OCI-LY1 (cell line): Measurements from ENCODE around the gene IGF2BP1.

Experiments used
- H2AFZ ChIP-seq: fragments of 200-600 bp; sonication (generic), shearing (Covaris generic); 2 replicates; pipeline ENCODE4 v1.6.0; 2014; ENCODE audit warnings: antibody characterized with exemption, mild to moderate bottlenecking, low read length
- H3F3A ChIP-seq: fragments of 200-600 bp; sonication (generic), shearing (Covaris generic); 2 replicates; pipeline ENCODE4 v1.6.0; 2014; ENCODE audit warnings: mild to moderate bottlenecking, antibody characterized with exemption, low read length, moderate library complexity; ENCODE audit not compliant: insufficient read depth
- H3K27ac ChIP-seq: fragments of 200-600 bp; sonication (generic); 2 replicates; pipeline ENCODE4 v1.5.1; 2014; ENCODE audit warnings: low read length, mixed run types, mild to moderate bottlenecking, low read depth; ENCODE audit not compliant: poor library complexity, severe bottlenecking
- H3K27me3 ChIP-seq: fragments of 200-600 bp; sonication (generic); 2 replicates; pipeline ENCODE4 v1.6.0; 2014; ENCODE audit warnings: antibody characterized with exemption, mild to moderate bottlenecking, low read length, moderate library complexity; ENCODE audit not compliant: insufficient read depth
- H3K36me3 ChIP-seq: fragments of 200-600 bp; sonication (generic); 2 replicates; pipeline ENCODE4 v1.6.1; 2014; ENCODE audit warnings: mild to moderate bottlenecking, antibody characterized with exemption, low read length, moderate library complexity, mixed read lengths; ENCODE audit not compliant: insufficient read depth
- H3K4me1 ChIP-seq: fragments of 200-600 bp; sonication (generic); 2 replicates; pipeline ENCODE4 v1.5.1; 2014; ENCODE audit warnings: mild to moderate bottlenecking, low read length, moderate library complexity; ENCODE audit not compliant: insufficient read depth, severe bottlenecking
- H3K4me2 ChIP-seq: fragments of 200-600 bp; sonication (generic), shearing (Covaris generic); 2 replicates; pipeline ENCODE4 v1.6.1; 2014; ENCODE audit warnings: low read length
- H3K4me3 ChIP-seq: fragments of 200-600 bp; sonication (generic); 2 replicates; pipeline ENCODE4 v1.5.1; 2014; ENCODE audit warnings: low read length, low read depth, mild to moderate bottlenecking, mixed read lengths; ENCODE audit not compliant: poor library complexity, severe bottlenecking
- H3K79me2 ChIP-seq: fragments of 200-600 bp; shearing (Covaris generic); 2 replicates; pipeline ENCODE4 v1.6.1; 2016; ENCODE audit warnings: mixed run types, low read length, mixed read lengths; ENCODE audit not compliant: insufficient read depth
- H3K9ac ChIP-seq: fragments of 200-600 bp; sonication (generic), shearing (Covaris generic); 2 replicates; pipeline ENCODE4 v1.6.1; 2014; ENCODE audit warnings: mild to moderate bottlenecking, low read length, mixed read lengths
- H3K9me2 ChIP-seq: fragments of 200-600 bp; sonication (generic), shearing (Covaris generic); 2 replicates; pipeline ENCODE4 v1.6.1; 2014; ENCODE audit warnings: low read depth, mild to moderate bottlenecking, low read length, mixed read lengths
- H3K9me3 ChIP-seq: fragments of 200-600 bp; shearing (Covaris generic); 2 replicates; pipeline ENCODE4 v1.6.1; 2014; ENCODE audit warnings: low read length, mixed read lengths
- H4K20me1 ChIP-seq: fragments of 200-600 bp; sonication (generic), shearing (Covaris generic); 2 replicates; pipeline ENCODE4 v1.6.0; 2016; ENCODE audit warnings: mild to moderate bottlenecking, low read length; ENCODE audit not compliant: insufficient read depth
- CTCF ChIP-seq: fragments of 200-600 bp; sonication (generic), shearing (Covaris generic); IDR thresholded peaks from 2 replicates; pipeline ENCODE4 v1.5.1; 2017; ENCODE audit warnings: mild to moderate bottlenecking, antibody characterized with exemption, low read length, moderate library complexity, mixed read lengths
- EZH2 ChIP-seq: fragments of 200-600 bp; sonication (generic), shearing (Covaris generic); IDR thresholded peaks from 2 replicates; pipeline ENCODE4 v1.8.0; 2017; ENCODE audit warnings: borderline replicate concordance, mixed run types, mild to moderate bottlenecking, antibody characterized with exemption, low read length, moderate library complexity, mixed read lengths

IGF2BP1 gene

GRCh38 chr17:49028271-49028670 lies 31.1 kb downstream of the IGF2BP1 start:
- H3F3A ChIP-seq, result no peaks in the 10 kb centered on the region
- no peaks in the 10 kb centered on the region for H3K9me3 ChIP-seq
- peaks cover 19% of the 10 kb centered on the region for H3K36me3 ChIP-seq
- H3K4me1 ChIP-seq, result no peaks in the 10 kb centered on the region
- no peaks in the 10 kb centered on the region for H4K20me1 ChIP-seq
- no peak overlapping the region for H3K27ac ChIP-seq
- no peak for TF ChIP-seq CTCF
- no peak for TF ChIP-seq EZH2
- H3K9me2 ChIP-seq, result no peaks in the 10 kb centered on the region
- H3K79me2 ChIP-seq, result no peaks in the 10 kb centered on the region
- no peak overlapping the region for H3K9ac ChIP-seq
- H3K4me2 ChIP-seq, result no peak overlapping the region
- H3K4me3 ChIP-seq, result no peak overlapping the region
- no peaks in the 10 kb centered on the region for H3K27me3 ChIP-seq
- H2AFZ ChIP-seq, result no peak overlapping the region

- Histone ChIP-seq H3K4me1 (no peaks in the 10 kb centered on the region), H3K27me3 (no peaks in the 10 kb centered on the region), H3F3A (no peaks in the 10 kb centered on the region), H3K36me3 (peaks cover 21% of the 10 kb centered on the region), H3K79me2 (no peaks in the 10 kb centered on the region), H3K9ac (no peak overlapping the region), H3K4me3 (no peak overlapping the region), H4K20me1 (no peaks in the 10 kb centered on the region), H3K9me2 (no peaks in the 10 kb centered on the region), H3K4me2 (no peak overlapping the region), H2AFZ (no peak overlapping the region), H3K27ac (no peak overlapping the region), H3K9me3 (no peaks in the 10 kb centered on the region)
- no peak for TF ChIP-seq EZH2
- no peak for TF ChIP-seq CTCF
Measured at GRCh38 chr17:49029801-49030200, 32.6 kb downstream of the IGF2BP1 start.

DNA sequence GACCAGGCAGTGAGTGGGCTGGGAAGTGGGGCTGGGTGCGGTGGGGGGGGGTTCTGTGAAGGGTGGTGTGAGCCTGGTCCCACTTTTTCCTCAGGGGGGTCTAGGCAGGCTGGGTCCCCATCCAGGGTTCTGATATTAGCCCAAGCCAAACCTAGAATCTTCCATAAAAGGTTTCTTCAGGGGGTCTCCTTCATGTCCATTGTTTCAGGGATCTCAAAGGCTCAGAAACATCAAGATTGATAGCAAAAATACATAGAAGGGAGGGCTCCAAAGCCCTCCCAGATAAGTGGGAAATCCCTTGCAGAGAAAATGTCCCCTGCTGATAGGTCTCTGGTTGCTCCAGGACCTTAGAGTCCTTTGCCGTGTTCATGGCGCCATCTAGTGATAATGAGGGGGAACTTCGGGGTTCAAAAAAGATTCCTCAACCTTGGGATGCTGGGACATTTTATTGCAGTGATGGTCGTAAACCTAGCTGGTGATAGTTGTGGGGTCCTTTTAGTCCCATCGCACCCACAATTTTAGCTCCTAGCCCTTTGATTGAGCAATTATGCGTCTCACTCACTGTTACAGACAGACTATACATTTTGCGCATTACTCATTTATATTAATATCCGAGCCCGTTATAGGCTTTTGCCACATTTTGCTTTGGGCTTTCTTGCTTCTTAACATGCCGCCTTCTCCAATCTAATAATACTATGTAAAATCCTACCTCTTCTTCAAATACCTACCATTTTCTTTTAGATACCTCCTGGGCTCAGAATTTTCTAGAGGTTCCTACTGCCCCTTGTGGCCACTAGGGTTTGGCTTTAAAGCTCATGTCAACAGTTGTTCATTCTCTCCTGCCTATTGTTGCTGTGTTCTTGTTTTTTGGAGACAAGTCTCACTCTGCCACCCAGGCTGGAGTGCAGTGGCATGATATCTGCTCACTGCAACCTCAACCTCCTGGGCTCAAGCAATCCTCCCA lies 35.1 kb downstream of the IGF2BP1 start:
- H3K4me3 ChIP-seq, result no peak overlapping the region

More for the DNA sequence above, 35.1 kb downstream of the IGF2BP1 start:
- no peak overlapping the region for H3K9ac ChIP-seq
- H2AFZ ChIP-seq, result no peak overlapping the region
- peaks cover 35% of the 10 kb centered on the region for H3K36me3 ChIP-seq
- peaks cover 4% of the 10 kb centered on the region for H3K4me1 ChIP-seq
- no peaks in the 10 kb centered on the region for H3F3A ChIP-seq
- no peak overlapping the region; the same call in 1 of the 2 replicates for H3K4me2 ChIP-seq
- H3K79me2 ChIP-seq, result no peaks in the 10 kb centered on the region
- H3K9me2 ChIP-seq, result no peaks in the 10 kb centered on the region
- H4K20me1 ChIP-seq, result no peaks in the 10 kb centered on the region
- TF ChIP-seq CTCF (peak; percentile 81), EZH2 (no peak)
- H3K27ac ChIP-seq, result no peak overlapping the region
- no peaks in the 10 kb centered on the region for H3K9me3 ChIP-seq
- H3K27me3 ChIP-seq, result no peaks in the 10 kb centered on the region
